Measurements from ENCODE around the gene MYL7. TPM values are rescaled to one million over a fixed set of nuclear protein-coding genes. Genes with fewer than 3 reads are reported as not detected.

Gene MYL7
- total RNA-seq, 1 experiment from 2014 or later = 5.7 TPM

GRCh38 chr7:44113764-44114354, 27.3 kb downstream of the MYL7 start:
- Mint-ChIP-seq H3K4me3 (no peak overlapping the region), H3K27ac (peak overlapping the region in 1 of 3 experiments; percentile 62; a peak in 1 of 7 replicates)

More at GRCh38 chr7:44113764-44114354, 27.3 kb downstream of the MYL7 start:
- H4K8ac ChIP-seq (replicated peaks; ENCODE audit: insufficient read length, low read depth, low read length) = no peak overlapping the region
- H4K91ac ChIP-seq (ENCODE audit: insufficient read length, low read depth, low read length) = no peak overlapping the region
- H3K4me1 Mint-ChIP-seq = 0 out of 4 replicates have a peak, but pooled peaks cover 0 to 4% of the 10 kb centered on the region in 2 experiments
- H3K79me2 ChIP-seq (ENCODE audit: insufficient read depth, low read length) = no peaks in the 10 kb centered on the region
- H3K14ac ChIP-seq (ENCODE audit: insufficient read depth, low read length) = no peak overlapping the region
- no peak overlapping the region for H3K4me2 ChIP-seq (ENCODE audit: insufficient read depth, insufficient read length, low read length)
- TF ChIP-seq CTCF (conservative IDR thresholded peaks at IDR 0.05) = no peak
- DNase-seq = no peak
- no peaks in the 10 kb centered on the region for H3K9me3 ChIP-seq (ENCODE audit: control insufficient read depth, low read depth, low read length)
- H2BK20ac ChIP-seq (ENCODE audit: low read depth, low read length, poor library complexity, severe bottlenecking) = no peak overlapping the region
- H3K27me3 Mint-ChIP-seq (ENCODE audit: low read depth) = no peaks in the 10 kb centered on the region; the same call in 1 of the 2 replicates
- H3T11ph ChIP-seq (ENCODE audit: low read length) = no peak overlapping the region
- no peak overlapping the region for H2BK120ac ChIP-seq (ENCODE audit: low read depth, low read length, poor library complexity, severe bottlenecking)
- no peaks in the 10 kb centered on the region for H4K20me1 ChIP-seq (ENCODE audit: control insufficient read depth, insufficient read depth, insufficient read length)
- no peak overlapping the region for H3K4ac ChIP-seq (ENCODE audit: low read depth, low read length)
- H3K18ac ChIP-seq (ENCODE audit: insufficient read length, low read depth, low read length) = no peak overlapping the region
- H2BK15ac ChIP-seq (ENCODE audit: low read depth, low read length) = no peak overlapping the region
- H3K23ac ChIP-seq (ENCODE audit: insufficient read length, low read depth, low read length) = no peak overlapping the region
- no CpG with 5 or more reads among the region's 24 CpGs for WGBS (ENCODE audit: extremely low coverage, insufficient read length, low lambda C conversion rate)
- no peaks in the 10 kb centered on the region for H3K79me1 ChIP-seq (ENCODE audit: insufficient read depth, low read depth, low read length, poor library complexity, severe bottlenecking)
- H3K23me2 ChIP-seq (ENCODE audit: insufficient read length, low read depth, low read length, poor library complexity, severe bottlenecking) = no peaks in the 10 kb centered on the region
- peaks cover 26 to 70% (median 62%) of the 10 kb centered on the region in 3 experiments; a peak in 6 of 7 replicates for H3K36me3 Mint-ChIP-seq (ENCODE audit: insufficient read depth in 1 of 3, low read depth in 3 of 3)
- H2AFZ ChIP-seq (ENCODE audit: low read length) = no peak overlapping the region
- no peaks in the 10 kb centered on the region for H3K27me3 ChIP-seq (ENCODE audit: insufficient read depth, low read length)
- H3K9me3 Mint-ChIP-seq = no peaks in the 10 kb centered on the region
- no peak overlapping the region for H3K56ac ChIP-seq (ENCODE audit: insufficient read length, low read depth, low read length)
- no peak overlapping the region for H2BK5ac ChIP-seq (ENCODE audit: insufficient read length, low read length)
- H3K27ac ChIP-seq (ENCODE audit: insufficient read length, low read depth, low read length) = no peak overlapping the region
- H4K5ac ChIP-seq (ENCODE audit: insufficient read length, low read depth, low read length) = no peak overlapping the region
- no peaks in the 10 kb centered on the region for H3K4me1 ChIP-seq (ENCODE audit: insufficient read depth, low read length)
- H2BK12ac ChIP-seq (ENCODE audit: insufficient read length, low read depth, low read length) = no peak overlapping the region
- no peak overlapping the region for H3K9ac ChIP-seq (ENCODE audit: extremely low read depth, insufficient read length, low read length)
- no peak overlapping the region for H2AK5ac ChIP-seq (ENCODE audit: insufficient read length, low read length)

Data from H9 (cell line).